ENCODE measurements around the gene MGRN1.

Gene MGRN1

GRCh38 chr16:4699046-4699556 lies 74.5 kb downstream of the MGRN1 start:
- DNase-seq (ENCODE audit: low spot score), result no peak

GRCh38 chr16:4700380-4700996 lies 75.9 kb downstream of the MGRN1 start:
- DNase-seq (ENCODE audit: low spot score), result no peak

DNA sequence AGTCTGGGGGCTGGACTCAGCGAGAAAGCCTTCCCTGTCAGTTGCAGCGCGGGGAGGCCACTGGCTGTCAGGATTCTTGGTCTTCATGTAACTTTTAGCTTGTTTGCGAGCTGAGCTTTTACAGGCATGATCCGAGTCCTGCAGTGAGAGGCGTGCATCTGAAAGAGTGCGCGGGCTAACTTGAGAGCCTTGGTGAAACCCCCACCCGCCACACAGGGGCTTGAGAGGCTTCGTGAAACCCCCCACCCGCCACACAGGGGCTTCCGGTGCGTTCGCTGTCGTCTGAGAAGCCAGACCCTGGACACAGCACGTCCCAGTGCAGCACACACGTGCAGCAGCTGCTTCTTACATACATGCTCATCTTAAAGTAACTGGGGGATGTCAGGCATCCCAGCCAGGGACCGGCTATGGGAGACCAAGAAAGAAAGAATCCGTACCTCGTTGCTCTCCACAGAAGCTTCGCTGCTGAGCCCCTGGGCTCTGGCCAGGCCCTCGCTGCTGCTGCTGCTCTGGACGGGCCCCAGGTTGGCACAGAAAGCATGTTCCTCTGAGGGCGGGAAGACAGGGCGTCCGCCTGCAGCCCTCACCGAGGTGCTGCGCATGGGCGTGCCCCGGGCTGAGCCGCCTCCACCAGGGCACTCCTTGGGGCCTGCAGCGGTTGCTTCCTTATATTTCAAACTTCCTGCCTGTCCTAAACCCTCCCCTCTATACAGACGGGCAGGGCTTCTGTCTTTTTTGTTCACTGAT lies 76.5 kb downstream of the MGRN1 start:
- no peak for DNase-seq (ENCODE audit: low spot score)

- DNase-seq (ENCODE audit: low spot score), result no peak
Measured at GRCh38 chr16:4701791-4702465, 77.3 kb downstream of the MGRN1 start.

GRCh38 chr16:4702466-4702808 lies 77.8 kb downstream of the MGRN1 start:
- no peak for DNase-seq (ENCODE audit: low spot score)

DNA sequence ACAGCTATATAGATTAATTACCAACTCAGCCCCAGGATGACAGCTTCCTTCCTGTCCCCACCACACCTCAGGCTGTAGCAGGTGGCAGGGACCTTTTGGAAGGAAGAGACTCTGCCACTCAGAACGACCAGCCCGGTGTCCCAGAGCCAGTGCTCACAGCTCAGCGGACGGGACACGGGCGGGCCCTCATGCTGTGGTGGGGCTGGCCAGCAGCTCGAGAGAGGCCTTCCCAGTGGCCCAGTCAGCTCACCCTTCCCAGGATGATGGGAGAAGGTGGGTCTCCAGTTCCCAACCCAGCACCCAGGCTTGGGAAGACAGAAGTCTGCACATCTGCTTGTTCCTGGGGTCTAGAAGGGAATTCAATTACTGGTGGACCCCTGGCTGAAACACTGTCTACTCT lies 79.3 kb downstream of the MGRN1 start:
- DNase-seq (ENCODE audit: low spot score), result no peak

- DNase-seq (ENCODE audit: low spot score), result no peak
Measured at GRCh38 chr16:4704491-4704890, 79.9 kb downstream of the MGRN1 start.

DNA sequence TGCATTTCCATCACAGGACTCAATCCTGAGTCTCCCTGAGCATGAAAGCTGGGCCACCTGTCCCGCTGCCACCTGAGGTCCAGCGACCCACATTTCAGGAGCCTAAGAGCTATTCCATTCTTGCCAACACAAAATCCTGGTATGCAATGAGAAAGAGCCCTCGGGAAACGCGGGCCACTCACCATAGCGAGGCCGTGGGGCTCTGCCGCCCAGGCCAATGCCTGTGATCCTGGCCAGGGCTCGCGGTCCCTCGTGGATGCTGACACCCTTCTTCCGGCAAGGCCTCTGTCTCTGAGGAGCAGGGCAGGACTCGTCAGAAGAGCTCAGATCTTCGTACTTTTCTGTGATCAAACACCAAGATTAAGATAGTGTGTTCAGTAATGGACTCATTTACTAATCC lies 80.3 kb downstream of the MGRN1 start:
- no peak for DNase-seq (ENCODE audit: low spot score)

DNA sequence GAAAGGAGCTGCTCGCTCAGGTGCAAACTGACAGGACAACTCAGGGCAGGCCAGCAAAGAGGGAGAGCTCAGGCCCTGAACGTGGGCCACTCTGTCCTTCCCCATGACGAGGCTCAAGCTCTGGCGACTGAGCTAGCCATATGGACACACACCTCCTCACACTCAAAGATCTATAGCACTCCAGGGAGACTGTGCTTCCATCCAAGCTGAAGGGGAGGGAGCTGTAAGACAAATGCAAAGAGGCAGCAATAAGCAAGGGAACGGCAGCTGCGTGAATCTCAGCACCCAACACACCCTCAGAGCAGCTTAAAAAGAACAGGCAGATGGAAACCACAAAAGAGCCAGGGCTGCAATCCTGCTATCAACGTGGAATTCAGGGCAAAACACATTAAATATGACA lies 82.2 kb downstream of the MGRN1 start:
- no peak for DNase-seq (ENCODE audit: low spot score)

GRCh38 chr16:4709481-4709880 lies 84.9 kb downstream of the MGRN1 start:
- no peak for DNase-seq (ENCODE audit: low spot score)

GRCh38 chr16:4713663-4714501 lies 89.3 kb downstream of the MGRN1 start:
- DNase-seq (ENCODE audit: low spot score), result no peak

DNA sequence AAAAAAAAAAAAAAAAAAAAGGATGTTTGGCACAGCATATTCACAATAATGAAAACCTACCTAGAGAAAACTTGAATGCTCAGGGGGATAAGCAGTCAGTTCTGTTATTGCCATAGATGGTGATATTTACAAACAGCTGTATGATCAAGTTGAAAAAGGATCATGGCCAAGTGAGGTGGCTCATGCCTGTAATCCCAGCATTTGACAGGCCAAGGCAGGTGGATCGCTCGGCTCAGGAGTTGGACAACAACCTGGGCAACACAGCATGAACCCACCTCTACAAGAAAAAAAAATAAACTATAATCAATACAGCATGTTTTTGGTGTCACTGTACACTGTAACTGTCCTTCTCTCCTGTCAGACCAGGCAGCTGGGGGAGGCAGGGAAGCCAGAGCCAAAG lies 90.4 kb downstream of the MGRN1 start:
- DNase-seq (ENCODE audit: low spot score), result no peak

GRCh38 chr16:4718466-4718865 lies 93.8 kb downstream of the MGRN1 start:
- DNase-seq (ENCODE audit: low spot score), result no peak

DNA sequence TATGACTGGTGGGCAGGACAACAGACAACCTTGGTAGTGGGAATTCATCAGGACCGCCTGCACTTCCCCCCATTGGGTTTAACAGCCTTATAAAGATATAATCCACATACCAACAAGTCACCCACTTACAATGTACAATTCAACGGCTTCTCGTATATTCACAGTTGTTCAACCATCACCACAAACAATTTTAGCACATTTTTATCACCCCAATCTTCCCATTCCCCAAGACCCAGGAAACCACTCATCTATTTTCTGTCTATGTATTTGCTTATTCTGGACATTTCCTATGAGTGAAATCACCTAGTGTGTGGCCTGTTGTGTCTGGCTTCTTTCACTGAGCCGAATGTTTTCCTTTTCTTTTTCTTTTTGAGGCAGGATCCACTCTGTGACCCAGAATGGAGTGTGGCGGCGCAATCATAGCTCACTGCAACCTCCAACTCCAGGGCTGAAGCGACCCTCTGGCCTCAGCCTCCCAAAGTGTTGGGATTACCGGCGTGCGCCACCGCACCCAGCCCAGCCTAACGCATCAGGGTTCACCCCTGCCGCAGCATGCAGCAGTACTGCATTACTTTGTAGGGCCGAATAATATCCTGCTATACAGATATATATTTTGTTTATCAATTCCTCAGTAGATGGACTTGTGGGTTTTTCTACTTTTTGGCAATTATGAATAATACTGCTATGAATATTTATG lies 98.6 kb downstream of the MGRN1 start:
- no peak for DNase-seq (ENCODE audit: low spot score)

DNA sequence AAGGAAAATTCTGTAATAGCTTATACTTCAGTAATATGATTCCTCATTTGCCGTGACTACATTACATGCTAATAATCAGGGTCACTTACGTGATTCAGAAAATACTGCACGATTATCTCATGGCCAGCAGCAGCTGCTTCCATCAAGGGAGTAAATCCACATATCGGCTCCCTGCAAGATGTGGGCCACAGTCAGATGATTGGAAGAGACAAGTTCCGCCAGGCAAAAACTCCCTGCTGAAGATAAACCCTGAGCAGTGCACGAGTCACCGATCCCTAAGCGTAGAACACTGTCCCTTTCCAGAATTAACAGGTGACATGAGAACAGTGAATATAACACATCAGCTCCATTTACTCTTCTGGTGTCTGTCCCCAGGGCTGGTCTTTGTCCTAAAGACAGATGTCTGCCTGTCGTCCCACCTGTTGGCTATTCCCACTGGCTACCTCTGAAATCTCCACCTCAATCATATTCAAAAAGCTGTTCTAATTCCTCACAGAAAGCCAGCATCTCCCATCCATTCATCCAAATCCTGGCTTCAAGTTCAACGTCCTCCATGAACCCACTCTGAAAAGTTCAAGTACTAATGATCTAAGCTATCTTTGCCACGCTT lies 100.1 kb downstream of the MGRN1 start:
- no peak for DNase-seq (ENCODE audit: low spot score)

GRCh38 chr16:4726616-4727015 lies 102.0 kb downstream of the MGRN1 start:
- DNase-seq (ENCODE audit: low spot score), result no peak

DNA sequence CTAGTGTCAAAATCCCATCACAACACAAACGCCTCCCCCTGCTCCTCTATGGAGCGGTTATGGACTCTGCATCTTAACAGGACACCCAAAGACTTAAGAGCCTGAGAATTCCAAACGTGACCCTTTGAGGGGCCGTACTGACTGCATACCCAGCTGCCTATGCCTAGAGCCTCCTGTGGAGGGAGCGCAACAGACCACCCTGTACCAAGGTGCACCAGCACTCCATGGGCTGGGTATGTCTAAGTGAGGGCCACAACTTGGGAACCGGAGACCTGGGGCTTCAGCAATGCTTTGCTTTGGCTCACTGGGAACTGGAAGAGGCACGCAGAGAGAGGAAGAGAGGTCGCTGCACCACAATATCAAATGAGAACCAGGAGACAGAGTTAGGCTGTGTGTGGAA lies 104.0 kb downstream of the MGRN1 start:
- no peak for DNase-seq (ENCODE audit: low spot score)

- no peak for DNase-seq (ENCODE audit: low spot score)
Measured at GRCh38 chr16:4729876-4730275, 105.2 kb downstream of the MGRN1 start.

GRCh38 chr16:4733211-4733742 lies 108.7 kb downstream of the MGRN1 start:
- no peak for DNase-seq (ENCODE audit: low spot score)

GRCh38 chr16:4733747-4734062 lies 109.1 kb downstream of the MGRN1 start:
- DNase-seq (ENCODE audit: low spot score), result no peak

DNA sequence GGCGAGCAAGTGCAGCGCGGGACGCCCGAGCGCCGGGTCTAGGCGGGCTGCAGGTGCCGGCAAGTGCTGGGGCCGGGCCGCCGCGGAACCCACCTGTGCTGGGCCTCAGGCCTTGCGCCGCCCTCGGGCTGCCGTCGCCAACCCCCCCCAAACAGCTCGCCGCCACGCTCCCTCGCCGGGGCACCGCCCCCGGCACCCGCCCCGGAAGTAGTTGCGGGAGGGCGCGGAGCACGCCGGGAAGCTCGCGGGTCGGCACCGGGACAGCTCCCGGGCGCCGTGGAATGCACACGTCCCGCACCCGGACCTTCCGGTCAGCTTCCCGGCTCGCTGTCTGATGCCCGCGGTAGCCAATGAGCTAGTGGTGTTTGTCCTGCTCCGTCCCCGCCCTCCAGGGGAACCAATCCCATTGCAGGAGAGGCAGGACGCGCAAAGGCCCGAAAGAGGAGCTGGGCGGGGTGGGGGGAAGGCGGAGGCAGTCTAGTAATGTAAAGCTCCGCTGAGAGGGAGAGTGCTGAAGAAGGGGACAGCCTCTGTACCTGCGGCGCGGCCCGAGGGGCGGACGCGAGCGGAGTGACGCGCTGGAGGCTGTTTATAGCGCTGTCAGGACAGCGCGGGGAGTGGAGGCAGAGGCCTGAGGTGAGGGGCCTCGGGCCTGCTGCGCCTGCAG lies 109.6 kb downstream of the MGRN1 start, which contains the start of the genes ANKS3 and DNAAF8:
TSS of gene ANKS3 (minus strand) at position 209 of the 667 bp plus-strand sequence. CDS start 4,122 bp downstream, outside the sequence.
TSS of gene DNAAF8 (plus strand) at position 475 of the 667 bp plus-strand sequence. CDS start 1,978 bp downstream, outside the sequence.
- DNase-seq (ENCODE audit: low spot score), result peak; percentile 94
